NCI-H187 (cell line): ENCODE data around the gene LRP2.

Experiments used
- DNase-seq, 2 experiments: peaks; one replicate each; lab custom pipeline; 2025; lab: John Stamatoyannopoulos, UW

LRP2 gene

GRCh38 chr2:169091256-169091655 lies 271.1 kb downstream of the LRP2 start:
- no peak for DNase-seq

DNA sequence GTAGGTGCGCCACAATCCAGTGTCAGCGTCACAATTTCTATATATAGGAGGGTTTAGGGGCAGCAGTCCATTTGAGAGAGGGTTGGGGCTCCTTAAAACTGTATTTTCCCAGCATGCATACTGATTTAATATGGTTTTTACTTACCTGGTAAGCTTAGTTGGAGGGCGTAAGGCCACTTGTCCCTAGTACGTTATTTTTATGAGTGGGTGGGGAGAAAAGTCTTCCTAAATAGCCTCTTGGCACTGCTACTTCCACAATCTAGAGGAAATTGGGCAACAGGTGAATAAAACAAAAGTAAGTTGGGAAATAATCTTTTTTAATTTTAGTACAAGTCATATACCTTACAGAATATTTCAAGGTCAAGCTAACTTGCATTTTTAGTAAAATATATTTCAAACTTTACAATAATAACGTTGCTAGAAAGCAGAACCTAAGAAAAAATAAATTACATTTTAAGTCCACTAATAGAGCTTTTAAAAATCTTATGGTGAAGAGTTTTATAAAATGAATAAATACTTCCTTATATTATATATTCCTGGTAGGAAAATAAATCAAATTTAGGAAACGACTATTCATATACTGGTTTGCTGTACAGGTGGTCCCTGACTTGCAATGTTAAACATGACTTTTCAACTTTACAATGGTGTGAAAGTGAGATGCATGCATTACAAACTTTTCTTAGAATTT lies 272.1 kb downstream of the LRP2 start:
- no peak for DNase-seq

DNA sequence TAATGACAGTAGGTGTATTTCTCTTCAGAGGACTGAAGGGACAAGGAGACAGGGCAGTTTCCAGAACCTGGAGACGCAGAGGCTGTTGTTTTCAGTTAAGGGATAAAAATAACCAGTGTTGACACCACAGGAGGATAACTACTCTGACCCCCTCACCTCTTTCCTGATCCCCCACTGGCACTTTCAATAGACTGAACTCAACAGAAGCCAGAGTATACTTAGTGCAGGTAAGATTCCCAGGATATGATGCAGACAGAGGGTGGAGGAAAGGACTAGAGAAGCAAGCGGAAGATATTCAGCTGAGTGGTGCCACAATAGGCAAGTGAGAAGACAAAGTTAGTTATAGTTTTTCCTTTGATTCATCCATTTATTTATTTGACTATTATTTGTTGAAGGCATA lies 273.2 kb downstream of the LRP2 start:
- no peak for DNase-seq

- DNase-seq = no peak
These were observed 274.5 kb downstream of the LRP2 start for GRCh38 chr2:169087757-169088379.

- DNase-seq = peak; percentile 3 to 35
These were observed 275.4 kb downstream of the LRP2 start for GRCh38 chr2:169086893-169087467.

GRCh38 chr2:169082995-169083394 lies 279.3 kb downstream of the LRP2 start:
- DNase-seq = no peak

GRCh38 chr2:169081551-169081950 lies 280.8 kb downstream of the LRP2 start:
- no peak for DNase-seq

DNA sequence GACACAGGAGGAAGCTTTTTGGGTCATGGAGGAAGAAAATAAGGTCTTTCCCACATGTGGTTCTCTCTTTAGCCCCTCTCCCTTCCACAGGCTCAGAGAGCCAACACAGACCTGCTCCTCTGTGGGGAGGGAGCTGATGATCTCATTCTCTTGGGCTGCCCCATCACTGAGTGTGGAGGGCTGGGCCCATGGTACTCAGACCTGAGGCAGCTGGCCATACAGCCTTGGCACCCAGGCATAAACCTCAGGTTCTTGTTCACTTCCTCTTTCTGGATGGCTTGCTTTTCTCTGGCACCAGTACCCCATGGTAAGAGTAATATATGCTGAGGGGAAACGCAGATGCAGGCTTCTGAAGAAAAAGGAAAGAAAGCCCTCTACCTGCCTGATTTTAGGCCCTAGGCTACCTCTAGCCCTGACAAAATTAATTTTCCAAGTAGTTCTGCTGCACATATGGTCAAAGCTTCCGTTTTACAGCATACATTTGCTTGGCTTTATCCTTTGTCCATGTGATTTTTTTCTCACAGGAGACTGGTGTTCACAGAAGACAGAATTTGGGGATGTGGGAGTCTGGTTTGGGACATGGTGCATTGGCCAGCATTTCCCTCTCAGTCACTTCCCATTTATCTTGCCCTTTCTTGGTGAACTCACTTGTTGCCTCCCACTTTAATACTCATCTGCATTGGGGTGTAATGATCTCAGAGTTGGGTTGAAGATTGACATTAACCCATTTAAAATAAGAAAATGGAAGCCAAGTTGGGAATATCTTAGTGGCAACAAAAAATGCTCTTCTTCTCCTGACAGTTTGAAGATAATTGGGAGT lies 281.9 kb downstream of the LRP2 start:
- DNase-seq = no peak

DNA sequence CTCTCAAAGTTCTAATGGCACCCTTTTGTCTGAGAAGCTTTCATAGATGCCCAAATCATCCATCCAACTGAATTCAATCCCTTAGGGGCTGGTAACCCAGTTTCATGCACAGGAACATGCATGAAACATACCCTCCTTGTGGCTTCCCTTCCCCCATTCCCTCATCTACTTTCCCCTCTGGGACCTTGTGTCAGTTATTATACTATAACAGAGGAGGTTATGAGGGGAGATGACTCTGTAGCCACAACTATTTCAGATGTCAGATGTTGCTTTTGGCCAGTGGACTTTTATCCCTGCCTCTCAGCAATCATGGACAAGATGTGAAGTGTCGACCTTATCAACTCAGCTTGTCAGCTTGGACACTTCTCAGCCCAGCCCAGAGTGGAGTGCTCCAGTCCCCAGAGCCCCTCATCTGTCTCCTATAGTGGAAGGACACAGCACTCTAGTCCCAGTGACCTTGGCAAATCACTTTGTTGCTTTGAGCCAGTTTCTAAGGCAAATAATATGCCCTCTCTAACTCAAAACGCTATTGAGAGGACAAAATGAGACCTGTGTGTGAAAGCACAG lies 284.6 kb downstream of the LRP2 start:
- DNase-seq = no peak
